Activated B cell treated with CpG ODN at 0.5 μM for 24 hours (primary cell): ENCODE measurements around the gene CAMK2N2. TPM values are rescaled to one million over a fixed set of nuclear protein-coding genes. Genes with fewer than 3 reads are reported as not detected.

Experiments
- ATAC-seq: fragments of 200-7000 bp; cut with Tn5 transposase; one replicate; pipeline ENCODE4 v1.10.0; 2021; ENCODE audit warnings: low read depth, mild to moderate bottlenecking, moderate library complexity
- CTCF ChIA-PET: fragments of 350-600 bp; sonication (Branson Sonifier 250); formaldehyde crosslinking; loops from one replicate; lab custom pipeline; 2021; ENCODE audit warnings: antibody characterized with exemption; lab: Charles Lee
- POLR2A ChIA-PET: fragments of 350-600 bp; sonication (Branson Sonifier 250); formaldehyde crosslinking; loops from one replicate; lab custom pipeline; 2021; ENCODE audit warnings: antibody characterized with exemption; lab: Charles Lee
- DNase-seq: peaks from one replicate; pipeline ENCODE4 v3.0.0; 2022
- H3K27ac Mint-ChIP-seq: one replicate; pipeline ENCODE4 v1.8.0; 2020; ENCODE audit warnings: mixed read lengths
- H3K27me3 Mint-ChIP-seq: one replicate; pipeline ENCODE4 v1.8.0; 2021; ENCODE audit warnings: mixed read lengths
- H3K36me3 Mint-ChIP-seq: one replicate; pipeline ENCODE4 v1.8.0; 2021; ENCODE audit warnings: low read depth, mixed read lengths
- H3K4me1 Mint-ChIP-seq: one replicate; pipeline ENCODE4 v1.8.0; 2021; ENCODE audit warnings: mixed read lengths
- H3K4me3 Mint-ChIP-seq: one replicate; pipeline ENCODE4 v1.8.0; 2020; ENCODE audit warnings: mild to moderate bottlenecking, mixed read lengths
- H3K9me3 Mint-ChIP-seq: one replicate; pipeline ENCODE4 v1.8.0; 2020; ENCODE audit warnings: mixed read lengths
- CTCF ChIP-seq: fragments of 200-600 bp; IDR thresholded peaks from one replicate; pipeline ENCODE4 v1.8.0; 2022; ENCODE audit warnings: antibody characterized with exemption, mild to moderate bottlenecking
- intact Hi-C: fragments of 100-400 bp; cut with micrococcal nuclease; formaldehyde crosslinking; loops from one replicate; pipeline ENCODE4 v1.15.1; 2024
- total RNA-seq: library from RNA; stranded (reverse); gene quantifications from 2 replicates; pipeline ENCODE4 v1.2.3, GENCODE V29; 2022

Gene CAMK2N2
- total RNA-seq, 1 donor from 2014 or later = not detected

GRCh38 chr3:184248454-184249411 is 12.6 kb downstream of the CAMK2N2 start, which contains the start of gene ALG3:
ALG3 (minus strand) TSS chr3:184248962; CDS start chr3:184248940, 22 bp downstream.
- intact Hi-C loops = loop anchor here (1.0 to 2.0 kb wide), 11 partner anchors 51 to 1690 kb away; partner anchors contain the start of genes ABCF3, AP2M1, EIF2B5 and EIF4G1
- peak; percentile 63 for ATAC-seq
- ChIA-PET CTCF (interaction anchor here (0.8 to 4.1 kb wide), 4 partner anchors 21 to 112 kb away, joined by 3 to 17 read pairs (median 9); no protein-coding TSS in a partner anchor), POLR2A (interaction anchor here (0.6 to 1.4 kb wide), 6 partner anchors 12 to 409 kb away, joined by 3 to 10 read pairs (median 3); partner anchors contain the start of genes AP2M1, CAMK2N2, PARL and VWA5B2)
- Mint-ChIP-seq H3K4me1 (peaks cover 19% of the 10 kb centered on the region), H3K4me3 (peak within 1 kb of the TSS; percentile 90), H3K36me3 (peaks cover 29% of the 10 kb centered on the region), H3K27ac (peak within 1 kb of the TSS; percentile 94), H3K27me3 (no peaks in the 10 kb centered on the region), H3K9me3 (no peaks in the 10 kb centered on the region)
- DNase-seq = peak; percentile 88
- no peak for TF ChIP-seq CTCF

DNA sequence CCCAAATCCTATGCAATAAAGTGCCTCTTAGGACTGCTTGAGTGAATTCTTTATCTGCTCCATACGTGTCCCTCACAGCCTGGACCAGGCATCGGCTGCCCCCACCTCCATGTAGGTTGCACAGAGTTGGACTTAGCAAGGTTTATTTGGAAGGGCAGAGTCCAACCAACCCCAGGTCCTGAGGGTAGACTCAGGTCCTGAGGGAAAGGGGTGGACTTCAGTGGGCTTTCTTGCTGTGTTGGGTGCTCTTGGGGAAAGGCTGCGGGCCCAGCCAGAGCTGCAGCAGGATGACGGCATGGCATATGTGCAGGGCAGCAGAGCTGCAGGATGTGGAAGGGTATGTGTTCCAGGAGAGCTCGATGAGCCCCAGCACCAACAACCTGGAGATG is 19.1 kb downstream of the CAMK2N2 start:
- Mint-ChIP-seq H3K4me1 (peaks cover 3% of the 10 kb centered on the region), H3K9me3 (no peaks in the 10 kb centered on the region), H3K36me3 (peaks cover 42% of the 10 kb centered on the region), H3K27me3 (peaks cover 1% of the 10 kb centered on the region), H3K27ac (no peak overlapping the region), H3K4me3 (no peak overlapping the region)
- ATAC-seq = no peak
- intact Hi-C loops = no loop called here
- TF ChIP-seq CTCF = no peak
- DNase-seq = no peak
- ChIA-PET CTCF (interaction anchor here (1.4 kb wide), 1 partner anchor 16 kb away, joined by 3 read pairs; no protein-coding TSS in a partner anchor), POLR2A (no interaction called here)

- DNase-seq = no peak
- Mint-ChIP-seq H3K27me3 (peaks cover 1% of the 10 kb centered on the region), H3K9me3 (no peaks in the 10 kb centered on the region), H3K4me1 (no peaks in the 10 kb centered on the region), H3K4me3 (no peak overlapping the region), H3K36me3 (peaks cover 42% of the 10 kb centered on the region), H3K27ac (no peak overlapping the region)
- ATAC-seq = peak; percentile 60
- intact Hi-C loops = no loop called here
- POLR2A ChIA-PET = no interaction called here
- CTCF ChIA-PET = interaction anchor here (1.4 to 1.9 kb wide), 2 partner anchors 14 to 16 kb away, joined by 3 to 8 read pairs; no protein-coding TSS in a partner anchor
- no peak for TF ChIP-seq CTCF
Measured at GRCh38 chr3:184241447-184242296, 19.7 kb downstream of the CAMK2N2 start.

- TF ChIP-seq CTCF = no peak
- intact Hi-C loops = no loop called here
- peaks cover 1% of the 10 kb centered on the region for H3K27me3 Mint-ChIP-seq
- DNase-seq = no peak
- no peaks in the 10 kb centered on the region for H3K4me1 Mint-ChIP-seq
- no peaks in the 10 kb centered on the region for H3K9me3 Mint-ChIP-seq
- no peak overlapping the region for H3K4me3 Mint-ChIP-seq
- ChIA-PET POLR2A (interaction anchor here (0.6 kb wide), 1 partner anchor 107 kb away, joined by 3 read pairs; no protein-coding TSS in a partner anchor), CTCF (interaction anchor here (1.9 kb wide), 1 partner anchor 13 kb away, joined by 8 read pairs; no protein-coding TSS in a partner anchor)
- no peak overlapping the region for H3K27ac Mint-ChIP-seq
- H3K36me3 Mint-ChIP-seq = peaks cover 41% of the 10 kb centered on the region
- no peak for ATAC-seq
Measured at GRCh38 chr3:184241141-184241446, 20.3 kb downstream of the CAMK2N2 start.
